ENCODE data around the gene GJC2.
A peak's percentile ranks its signal among the peaks of the same experiment; 100 is the strongest.

The GJC2 gene

GRCh38 chr1:228162286-228163006 is 12.7 kb downstream of the GJC2 start:
- no peak for DNase-seq
- CTCF ChIA-PET = no interaction called here
- Mint-ChIP-seq H3K4me1 (peaks cover 44% of the 10 kb centered on the region), H3K9me3 (no peaks in the 10 kb centered on the region), H3K27me3 (peaks cover 3% of the 10 kb centered on the region), H3K36me3 (no peaks in the 10 kb centered on the region), H3K4me3 (no peak overlapping the region), H3K27ac (peak overlapping the region; percentile 52)

GRCh38 chr1:228163007-228163753 is 13.4 kb downstream of the GJC2 start:
- Mint-ChIP-seq H3K4me3 (no peak overlapping the region), H3K36me3 (no peaks in the 10 kb centered on the region), H3K4me1 (peaks cover 48% of the 10 kb centered on the region), H3K27me3 (peaks cover 3% of the 10 kb centered on the region), H3K27ac (no peak overlapping the region), H3K9me3 (no peaks in the 10 kb centered on the region)
- CTCF ChIA-PET = interaction anchor here (0.6 to 2.5 kb wide), 2 partner anchors 32 to 1946 kb away, joined by 3 to 14 read pairs; no protein-coding TSS in a partner anchor
- DNase-seq = no peak

GRCh38 chr1:228163776-228164519 is 14.2 kb downstream of the GJC2 start:
- Mint-ChIP-seq H3K27me3 (peaks cover 3% of the 10 kb centered on the region), H3K36me3 (peaks cover 3% of the 10 kb centered on the region), H3K4me3 (peak overlapping the region; percentile 88), H3K27ac (peak overlapping the region; percentile 96), H3K4me1 (peaks cover 48% of the 10 kb centered on the region), H3K9me3 (no peaks in the 10 kb centered on the region)
- DNase-seq = no peak
- CTCF ChIA-PET = interaction anchor here (0.6 to 2.5 kb wide), 2 partner anchors 33 to 1946 kb away, joined by 3 to 14 read pairs; no protein-coding TSS in a partner anchor

- H3K36me3 Mint-ChIP-seq = peaks cover 3% of the 10 kb centered on the region
- DNase-seq = no peak
- H3K4me1 Mint-ChIP-seq = peaks cover 47% of the 10 kb centered on the region
- CTCF ChIA-PET = interaction anchor here (0.6 to 2.5 kb wide), 11 partner anchors 8 to 111 kb away, joined by 3 to 14 read pairs (median 4); no protein-coding TSS in a partner anchor
- H3K27me3 Mint-ChIP-seq = peaks cover 3% of the 10 kb centered on the region
- peak overlapping the region; percentile 96 for H3K27ac Mint-ChIP-seq
- H3K4me3 Mint-ChIP-seq = peak overlapping the region; percentile 88
- no peaks in the 10 kb centered on the region for H3K9me3 Mint-ChIP-seq
Observed at GRCh38 chr1:228164561-228165371, 15.0 kb downstream of the GJC2 start.

- H3K4me1 Mint-ChIP-seq = peaks cover 46% of the 10 kb centered on the region
- CTCF ChIA-PET = interaction anchor here (0.6 to 3.6 kb wide), 15 partner anchors 8 to 292 kb away, joined by 3 to 34 read pairs (median 4); partner anchors contain the start of gene GJC2
- peaks cover 3% of the 10 kb centered on the region for H3K36me3 Mint-ChIP-seq
- DNase-seq = peak; percentile 100
- peaks cover 3% of the 10 kb centered on the region for H3K27me3 Mint-ChIP-seq
- H3K9me3 Mint-ChIP-seq = no peaks in the 10 kb centered on the region
- H3K27ac Mint-ChIP-seq = peak within 1 kb of the TSS; percentile 96
- H3K4me3 Mint-ChIP-seq = peak within 1 kb of the TSS; percentile 88
Observed at GRCh38 chr1:228165372-228166169, 15.8 kb downstream of the GJC2 start, which contains the start of gene IBA57. Gene IBA57 (plus strand): TSS chr1:228165804. CDS start chr1:228165817, 13 bp downstream.

- no peaks in the 10 kb centered on the region for H3K9me3 Mint-ChIP-seq
- peaks cover 3% of the 10 kb centered on the region for H3K36me3 Mint-ChIP-seq
- H3K4me1 Mint-ChIP-seq = peaks cover 44% of the 10 kb centered on the region
Observed at GRCh38 chr1:228166170-228166936, 16.6 kb downstream of the GJC2 start.

GRCh38 chr1:228168563-228169270 is 19.0 kb downstream of the GJC2 start:
- peak overlapping the region; percentile 38 for H3K27ac Mint-ChIP-seq
- CTCF ChIA-PET = interaction anchor here (0.9 to 3.6 kb wide), 2 partner anchors 38 to 288 kb away, joined by 4 to 34 read pairs; no protein-coding TSS in a partner anchor
- DNase-seq = no peak
- no peaks in the 10 kb centered on the region for H3K9me3 Mint-ChIP-seq
- H3K27me3 Mint-ChIP-seq = no peaks in the 10 kb centered on the region
- H3K4me3 Mint-ChIP-seq = no peak overlapping the region
- peaks cover 3% of the 10 kb centered on the region for H3K36me3 Mint-ChIP-seq
- peaks cover 30% of the 10 kb centered on the region for H3K4me1 Mint-ChIP-seq

More at GRCh38 chr1:228166170-228166936, 16.6 kb downstream of the GJC2 start:
- Mint-ChIP-seq H3K4me3 (peak overlapping the region; percentile 83), H3K27me3 (peaks cover 3% of the 10 kb centered on the region), H3K27ac (peak overlapping the region; percentile 93)
- peak; percentile 75 for DNase-seq
- CTCF ChIA-PET = interaction anchor here (0.7 to 3.6 kb wide), 10 partner anchors 9 to 435 kb away, joined by 3 to 34 read pairs (median 4); partner anchors contain the start of genes GJC2 and GUK1

- no peaks in the 10 kb centered on the region for H3K9me3 Mint-ChIP-seq
- H3K4me1 Mint-ChIP-seq = peaks cover 24% of the 10 kb centered on the region
- CTCF ChIA-PET = interaction anchor here (3.6 kb wide), 1 partner anchor 38 kb away, joined by 34 read pairs; no protein-coding TSS in a partner anchor
- H3K36me3 Mint-ChIP-seq = peaks cover 3% of the 10 kb centered on the region
- no peaks in the 10 kb centered on the region for H3K27me3 Mint-ChIP-seq
- no peak overlapping the region for H3K27ac Mint-ChIP-seq
- DNase-seq = no peak
- H3K4me3 Mint-ChIP-seq = no peak overlapping the region
Observed at GRCh38 chr1:228169345-228169744, 19.6 kb downstream of the GJC2 start.

GRCh38 chr1:228170666-228171065 is 20.9 kb downstream of the GJC2 start:
- no peaks in the 10 kb centered on the region for H3K9me3 Mint-ChIP-seq
- peaks cover 15% of the 10 kb centered on the region for H3K4me1 Mint-ChIP-seq
- DNase-seq = no peak
- CTCF ChIA-PET = no interaction called here
- H3K36me3 Mint-ChIP-seq = peaks cover 3% of the 10 kb centered on the region
- H3K27me3 Mint-ChIP-seq = no peaks in the 10 kb centered on the region
- no peak overlapping the region for H3K27ac Mint-ChIP-seq
- no peak overlapping the region for H3K4me3 Mint-ChIP-seq

- H3K27me3 Mint-ChIP-seq = no peaks in the 10 kb centered on the region
- CTCF ChIA-PET = no interaction called here
- no peak overlapping the region for H3K4me3 Mint-ChIP-seq
- no peak for DNase-seq
- peaks cover 15% of the 10 kb centered on the region for H3K4me1 Mint-ChIP-seq
- peaks cover 3% of the 10 kb centered on the region for H3K36me3 Mint-ChIP-seq
- no peak overlapping the region for H3K27ac Mint-ChIP-seq
- H3K9me3 Mint-ChIP-seq = no peaks in the 10 kb centered on the region
Observed at GRCh38 chr1:228171221-228171891, 21.6 kb downstream of the GJC2 start.

All from activated naive CD4-positive, alpha-beta T cell treated with anti-CD3 and anti-CD28 coated beads, Interleukin-2, amount 10 ng/mL, durations not matched to agents 7 days and 5 days (primary cell).